Measurements from ENCODE around the gene PRKCD.

PRKCD gene

GRCh38 chr3:53171827-53172505, 11.0 kb downstream of the PRKCD start:
- DNase-seq, result no peak

- DNase-seq, result no peak
These were observed 12.1 kb downstream of the PRKCD start for GRCh38 chr3:53173107-53173506.

GRCh38 chr3:53174346-53175250, 13.6 kb downstream of the PRKCD start:
- DNase-seq, result no peak

- no peak for DNase-seq
These were observed 14.9 kb downstream of the PRKCD start for GRCh38 chr3:53175613-53176540.

GRCh38 chr3:53178246-53178645, 17.2 kb downstream of the PRKCD start:
- no peak for DNase-seq

GRCh38 chr3:53179580-53179979, 18.6 kb downstream of the PRKCD start:
- DNase-seq, result no peak

- no peak for DNase-seq
These were observed 19.5 kb downstream of the PRKCD start for GRCh38 chr3:53180305-53181023.

- DNase-seq, result no peak
These were observed 20.0 kb downstream of the PRKCD start for GRCh38 chr3:53181024-53181371.

GRCh38 chr3:53181528-53181927, 20.5 kb downstream of the PRKCD start:
- DNase-seq, result no peak

GRCh38 chr3:53182764-53183355, 21.9 kb downstream of the PRKCD start:
- no peak for DNase-seq

GRCh38 chr3:53183514-53183913, 22.5 kb downstream of the PRKCD start:
- DNase-seq, result no peak

- no peak for DNase-seq
These were observed 23.7 kb downstream of the PRKCD start for GRCh38 chr3:53184701-53185100.

GRCh38 chr3:53185761-53186465, 24.9 kb downstream of the PRKCD start:
- DNase-seq, result no peak

GRCh38 chr3:53186726-53187125, 25.7 kb downstream of the PRKCD start:
- no peak for DNase-seq

GRCh38 chr3:53187430-53187829, 26.4 kb downstream of the PRKCD start:
- DNase-seq, result no peak

- no peak for DNase-seq
These were observed 27.2 kb downstream of the PRKCD start for GRCh38 chr3:53188136-53188685.

GRCh38 chr3:53188720-53189119, 27.7 kb downstream of the PRKCD start:
- DNase-seq, result no peak

GRCh38 chr3:53189276-53189675, 28.3 kb downstream of the PRKCD start:
- no peak for DNase-seq

- no peak for DNase-seq
These were observed 29.6 kb downstream of the PRKCD start for GRCh38 chr3:53190659-53191058.

GRCh38 chr3:53191836-53192480, 30.9 kb downstream of the PRKCD start:
- DNase-seq, result no peak

GRCh38 chr3:53192608-53193007, 31.6 kb downstream of the PRKCD start:
- DNase-seq, result no peak

All from right forelimb (tissue), 1 donor.